ENCODE measurements around the gene PNN. TPM values are rescaled to one million over a fixed set of nuclear protein-coding genes. Genes with fewer than 3 reads are reported as not detected.

The PNN gene
- total and polyA plus RNA-seq, 9 of the 15 experiments (the other 6 are each of a cell fraction or from before 2014, with no cell fraction given): 30.2 to 188 (median 69.7) TPM

- TF ChIP-seq ZBTB33 (CRISPR knock-in tag; IDR thresholded peaks at IDR 0.05): no peak
- TF ChIP-seq EGR1 (conservative IDR thresholded peaks at IDR 0.05): peak; percentile 40
- no peak for TF ChIP-seq SNAPC5 (CRISPR knock-in tag; IDR thresholded peaks at IDR 0.05)
- no peak for TF ChIP-seq MAX (CRISPR knock-in tag; IDR thresholded peaks at IDR 0.05)
- TF ChIP-seq ZNF512 (tag; IDR thresholded peaks at IDR 0.05): no peak
- TF ChIP-seq E4F1 (CRISPR knock-in tag; IDR thresholded peaks at IDR 0.05; ENCODE audit: borderline replicate concordance): no peak
- no peak for TF ChIP-seq ZNF699 (CRISPR knock-in tag; IDR thresholded peaks at IDR 0.05; ENCODE audit: insufficient replicate concordance)
- no peak for TF ChIP-seq ZNF175 (CRISPR knock-in tag; IDR thresholded peaks at IDR 0.05; ENCODE audit: low read depth)
- TF ChIP-seq ZBTB11 (CRISPR knock-in tag; IDR thresholded peaks at IDR 0.05): no peak
- TF ChIP-seq ZNF316 (IDR thresholded peaks at IDR 0.05): peak; percentile 71
- no peak for TF ChIP-seq CHAMP1 (IDR thresholded peaks at IDR 0.05)
These were observed 28.9 kb downstream of the PNN start (continued) for GRCh38 chr14:39203659-39204606.

All from K562 (cell line).